ENCODE results near the gene KCNMA1.

DNA sequence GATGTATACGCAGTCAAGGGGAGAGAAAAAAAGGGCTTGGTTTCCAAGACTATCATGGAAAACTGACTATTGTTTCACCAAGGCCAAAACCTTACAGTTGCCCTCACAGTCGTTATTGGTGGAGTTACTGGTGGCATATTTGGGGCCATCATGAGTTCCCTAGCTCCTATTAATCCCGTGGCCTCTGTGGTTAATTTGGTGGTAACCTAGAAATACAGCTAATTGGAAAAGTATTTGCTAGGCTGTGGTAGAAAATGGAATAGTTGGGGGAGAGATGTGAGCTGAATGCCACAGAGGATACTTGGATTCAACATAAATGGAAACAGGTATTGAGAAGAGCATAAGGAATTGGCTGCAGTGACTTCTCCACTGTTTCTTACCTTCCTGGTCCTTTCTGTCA lies 450.7 kb downstream of the KCNMA1 start:
- TF ChIP-seq CTCF (IDR thresholded peaks at IDR 0.05) (no peak), POLR2AphosphoS5 (IDR thresholded peaks at IDR 0.05; ENCODE audit: insufficient read depth in 1 of 2, low read depth in 1 of 2) (no peak)

Measured in vagina (tissue), 2 donors.